ENCODE measurements around the gene IGSF8. TPM values are rescaled to one million over a fixed set of nuclear protein-coding genes. Genes with fewer than 3 reads are reported as not detected.
A peak's percentile ranks its signal among the peaks of the same experiment; 100 is the strongest.

The IGSF8 gene
- total RNA-seq, 1 donor from 2014 or later: 42.8 TPM

DNA sequence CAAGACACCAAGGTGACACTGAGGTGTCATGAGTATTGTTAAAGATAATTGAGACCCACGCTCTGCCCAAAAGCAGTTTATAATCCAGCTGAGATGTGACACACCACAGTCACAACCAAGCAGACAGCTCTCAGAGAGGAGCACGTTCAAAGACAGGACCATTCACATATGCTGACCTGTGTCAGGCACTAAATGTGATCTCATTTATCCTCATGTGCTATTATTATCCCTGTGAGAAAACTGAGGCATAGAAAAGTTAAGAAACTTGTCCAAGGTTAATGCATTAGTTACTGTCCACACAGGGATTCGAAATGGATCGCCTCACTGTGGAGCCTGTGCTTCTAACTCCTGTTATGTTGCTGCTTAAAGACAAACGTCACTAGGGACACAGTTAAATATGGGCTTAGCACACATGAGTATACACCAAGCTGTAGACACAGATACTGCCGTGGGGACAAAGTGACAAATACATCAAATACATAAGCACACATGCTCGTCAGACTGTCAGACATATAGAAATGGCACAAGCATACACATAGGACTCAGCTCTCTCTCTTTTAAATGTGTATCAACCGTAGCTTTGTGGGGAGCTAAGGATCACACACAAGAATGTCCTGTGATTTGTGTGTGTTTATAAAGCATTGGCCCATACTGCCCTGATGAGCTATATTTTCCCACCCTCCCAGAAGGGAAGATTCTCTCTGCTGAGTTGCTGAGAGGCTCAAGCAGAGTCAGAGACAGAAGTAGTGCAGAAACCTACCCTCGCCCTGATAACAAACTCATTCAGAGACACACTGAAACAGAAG lies 3.5 kb upstream of the IGSF8 start:
- Histone ChIP-seq H3K36me3 (ENCODE audit: insufficient read depth, low read length) (no peaks in the 10 kb centered on the region), H3K4me3 (ENCODE audit: insufficient read depth, low read depth, low read length) (no peak overlapping the region), H2AFZ (ENCODE audit: low read depth, low read length) (peak overlapping the region; percentile 25), H3K27me3 (ENCODE audit: insufficient read depth, low read length) (peaks cover 4% of the 10 kb centered on the region), H3K27ac (ENCODE audit: low read depth, low read length) (no peak overlapping the region), H3K79me2 (ENCODE audit: insufficient read depth, low read length) (no peaks in the 10 kb centered on the region), H3K4me2 (ENCODE audit: low read length) (no peak overlapping the region), H3K4me1 (ENCODE audit: insufficient read depth, low read length) (peaks cover 15% of the 10 kb centered on the region), H3K9me3 (ENCODE audit: insufficient read depth, low read depth, low read length) (no peaks in the 10 kb centered on the region), H4K20me1 (ENCODE audit: insufficient read depth, low read length) (peaks cover 6% of the 10 kb centered on the region), H3K9ac (ENCODE audit: low read length) (peak overlapping the region; percentile 34)
- DNase-seq (ENCODE audit: low read depth) (no peak), FAIRE-seq (peak; percentile 52)
- H3K27me3 Mint-ChIP-seq (ENCODE audit: low read depth, unreplicated experiment): no peaks in the 10 kb centered on the region
- TF ChIP-seq, protein P1, sequence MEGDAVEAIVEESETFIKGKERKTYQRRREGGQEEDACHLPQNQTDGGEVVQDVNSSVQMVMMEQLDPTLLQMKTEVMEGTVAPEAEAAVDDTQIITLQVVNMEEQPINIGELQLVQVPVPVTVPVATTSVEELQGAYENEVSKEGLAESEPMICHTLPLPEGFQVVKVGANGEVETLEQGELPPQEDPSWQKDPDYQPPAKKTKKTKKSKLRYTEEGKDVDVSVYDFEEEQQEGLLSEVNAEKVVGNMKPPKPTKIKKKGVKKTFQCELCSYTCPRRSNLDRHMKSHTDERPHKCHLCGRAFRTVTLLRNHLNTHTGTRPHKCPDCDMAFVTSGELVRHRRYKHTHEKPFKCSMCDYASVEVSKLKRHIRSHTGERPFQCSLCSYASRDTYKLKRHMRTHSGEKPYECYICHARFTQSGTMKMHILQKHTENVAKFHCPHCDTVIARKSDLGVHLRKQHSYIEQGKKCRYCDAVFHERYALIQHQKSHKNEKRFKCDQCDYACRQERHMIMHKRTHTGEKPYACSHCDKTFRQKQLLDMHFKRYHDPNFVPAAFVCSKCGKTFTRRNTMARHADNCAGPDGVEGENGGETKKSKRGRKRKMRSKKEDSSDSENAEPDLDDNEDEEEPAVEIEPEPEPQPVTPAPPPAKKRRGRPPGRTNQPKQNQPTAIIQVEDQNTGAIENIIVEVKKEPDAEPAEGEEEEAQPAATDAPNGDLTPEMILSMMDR (IDR thresholded peaks at IDR 0.05; ENCODE audit: insufficient read depth, low read depth, low read length): no peak
- no peak for TF ChIP-seq EZH2 (IDR thresholded peaks at IDR 0.05; ENCODE audit: insufficient read depth, low read length)
- H3K4me3 Mint-ChIP-seq (ENCODE audit: unreplicated experiment): no peak overlapping the region
- peak overlapping the region; percentile 24 for H3K27ac Mint-ChIP-seq (ENCODE audit: unreplicated experiment)
- H3K9me3 Mint-ChIP-seq (ENCODE audit: unreplicated experiment): peaks cover 2% of the 10 kb centered on the region
- H3K4me1 Mint-ChIP-seq (ENCODE audit: low read depth, unreplicated experiment): peaks cover 35% of the 10 kb centered on the region
- no peaks in the 10 kb centered on the region for H3K36me3 Mint-ChIP-seq (ENCODE audit: low read depth, unreplicated experiment)

DNA sequence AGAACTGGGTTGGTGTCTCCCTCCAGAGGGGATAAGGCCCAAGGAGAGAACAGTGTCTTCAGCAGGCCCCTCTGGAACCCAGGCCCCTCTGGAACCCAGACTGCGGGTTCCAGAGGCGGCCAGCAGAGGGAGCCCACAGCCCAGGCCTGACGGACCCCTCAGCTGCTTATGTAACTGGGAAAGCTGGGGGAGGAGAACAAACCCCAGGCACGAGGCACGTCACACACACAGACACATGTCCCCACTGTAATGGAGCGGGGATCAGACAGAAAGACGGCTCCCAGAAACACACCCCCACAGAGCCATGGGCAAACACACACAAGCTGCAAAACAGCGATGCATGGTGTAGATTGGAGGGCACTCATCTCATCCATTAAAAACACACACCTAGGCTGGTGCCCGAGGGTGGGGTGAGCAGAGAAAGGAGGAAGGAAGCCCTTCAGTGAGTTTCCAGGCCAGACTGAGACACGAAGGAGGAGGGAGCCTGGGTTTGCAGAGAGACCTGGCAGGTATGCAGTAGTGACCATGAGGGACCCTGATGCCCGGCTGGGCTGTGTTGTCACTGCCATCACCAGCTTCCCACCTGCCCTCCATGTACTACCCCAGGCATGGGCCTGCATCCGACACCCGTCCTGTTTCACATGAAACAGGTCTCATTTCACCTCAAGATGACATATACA lies 2.8 kb upstream of the IGSF8 start:
- peaks cover 35% of the 10 kb centered on the region for H3K4me1 Mint-ChIP-seq (ENCODE audit: low read depth, unreplicated experiment)
- peaks cover 6% of the 10 kb centered on the region for H4K20me1 ChIP-seq (ENCODE audit: insufficient read depth, low read length)
- no peaks in the 10 kb centered on the region for H3K9me3 ChIP-seq (ENCODE audit: insufficient read depth, low read depth, low read length)
- H3K4me3 ChIP-seq (ENCODE audit: insufficient read depth, low read depth, low read length): no peak overlapping the region
- H3K79me2 ChIP-seq (ENCODE audit: insufficient read depth, low read length): no peaks in the 10 kb centered on the region
- H3K27ac ChIP-seq (ENCODE audit: low read depth, low read length): no peak overlapping the region
- DNase-seq (ENCODE audit: low read depth): peak; percentile 46
- no peaks in the 10 kb centered on the region for H3K36me3 Mint-ChIP-seq (ENCODE audit: low read depth, unreplicated experiment)
- no peaks in the 10 kb centered on the region for H3K27me3 Mint-ChIP-seq (ENCODE audit: low read depth, unreplicated experiment)
- peak overlapping the region; percentile 34 for H3K9ac ChIP-seq (ENCODE audit: low read length)
- peak overlapping the region; percentile 75 for H3K4me2 ChIP-seq (ENCODE audit: low read length)
- H3K9me3 Mint-ChIP-seq (ENCODE audit: unreplicated experiment): no peaks in the 10 kb centered on the region
- peak overlapping the region; percentile 75 for H3K27ac Mint-ChIP-seq (ENCODE audit: unreplicated experiment)
- H3K4me1 ChIP-seq (ENCODE audit: insufficient read depth, low read length): peaks cover 15% of the 10 kb centered on the region
- peak overlapping the region; percentile 57 for H2AFZ ChIP-seq (ENCODE audit: low read depth, low read length)
- H3K36me3 ChIP-seq (ENCODE audit: insufficient read depth, low read length): no peaks in the 10 kb centered on the region
- peaks cover 4% of the 10 kb centered on the region for H3K27me3 ChIP-seq (ENCODE audit: insufficient read depth, low read length)
- H3K4me3 Mint-ChIP-seq (ENCODE audit: unreplicated experiment): peak overlapping the region; percentile 42
- no peak for TF ChIP-seq EZH2 (IDR thresholded peaks at IDR 0.05; ENCODE audit: insufficient read depth, low read length)
- TF ChIP-seq, protein P1 (IDR thresholded peaks at IDR 0.05; ENCODE audit: insufficient read depth, low read depth, low read length): peak; percentile 82
- FAIRE-seq: no peak
